Measurements from ENCODE around the gene FFAR1. TPM values are rescaled to one million over a fixed set of nuclear protein-coding genes. Genes with fewer than 3 reads are reported as not detected.

The FFAR1 gene
- polyA plus RNA-seq, 1 donor from 2014 or later, result not detected

GRCh38 chr19:35383536-35383935 lies 35.8 kb downstream of the FFAR1 start:
- H3K4me2 ChIP-seq (ENCODE audit: low read length), result no peak overlapping the region
- no peaks in the 10 kb centered on the region for H3K9me2 ChIP-seq (ENCODE audit: insufficient read depth, low read length)
- no peak overlapping the region for H3K4me3 ChIP-seq (ENCODE audit: low read length)
- H3K27me3 ChIP-seq (ENCODE audit: insufficient read depth, low read depth, low read length), result no peaks in the 10 kb centered on the region
- H3K79me2 ChIP-seq (replicated peaks; ENCODE audit: insufficient read depth, low read length), result no peaks in the 10 kb centered on the region
- no peaks in the 10 kb centered on the region for H4K20me1 ChIP-seq (ENCODE audit: insufficient read depth)
- no peak overlapping the region for H3K27ac ChIP-seq (ENCODE audit: low read length)
- no peak overlapping the region for H3K9ac ChIP-seq (ENCODE audit: low read length)
- TF ChIP-seq EZH2 (IDR thresholded peaks at IDR 0.05; ENCODE audit: borderline replicate concordance, insufficient read depth, low read length, poor library complexity, severe bottlenecking) (no peak), RAD21 (conservative IDR thresholded peaks at IDR 0.05) (no peak), TAF1 (IDR thresholded peaks at IDR 0.05; ENCODE audit: low read depth) (no peak), EP300 (conservative IDR thresholded peaks at IDR 0.05; ENCODE audit: poor library complexity, severe bottlenecking) (no peak), POLR2AphosphoS5 (IDR thresholded peaks at IDR 0.05) (no peak), SMC3 (conservative IDR thresholded peaks at IDR 0.05; ENCODE audit: poor library complexity) (no peak), MXI1 (conservative IDR thresholded peaks at IDR 0.05; ENCODE audit: poor library complexity, severe bottlenecking) (no peak), REST (IDR thresholded peaks at IDR 0.05; ENCODE audit: borderline replicate concordance) (no peak)
- TF ChIP-seq, protein P1, sequence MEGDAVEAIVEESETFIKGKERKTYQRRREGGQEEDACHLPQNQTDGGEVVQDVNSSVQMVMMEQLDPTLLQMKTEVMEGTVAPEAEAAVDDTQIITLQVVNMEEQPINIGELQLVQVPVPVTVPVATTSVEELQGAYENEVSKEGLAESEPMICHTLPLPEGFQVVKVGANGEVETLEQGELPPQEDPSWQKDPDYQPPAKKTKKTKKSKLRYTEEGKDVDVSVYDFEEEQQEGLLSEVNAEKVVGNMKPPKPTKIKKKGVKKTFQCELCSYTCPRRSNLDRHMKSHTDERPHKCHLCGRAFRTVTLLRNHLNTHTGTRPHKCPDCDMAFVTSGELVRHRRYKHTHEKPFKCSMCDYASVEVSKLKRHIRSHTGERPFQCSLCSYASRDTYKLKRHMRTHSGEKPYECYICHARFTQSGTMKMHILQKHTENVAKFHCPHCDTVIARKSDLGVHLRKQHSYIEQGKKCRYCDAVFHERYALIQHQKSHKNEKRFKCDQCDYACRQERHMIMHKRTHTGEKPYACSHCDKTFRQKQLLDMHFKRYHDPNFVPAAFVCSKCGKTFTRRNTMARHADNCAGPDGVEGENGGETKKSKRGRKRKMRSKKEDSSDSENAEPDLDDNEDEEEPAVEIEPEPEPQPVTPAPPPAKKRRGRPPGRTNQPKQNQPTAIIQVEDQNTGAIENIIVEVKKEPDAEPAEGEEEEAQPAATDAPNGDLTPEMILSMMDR (IDR thresholded peaks at IDR 0.05; ENCODE audit: poor library complexity, severe bottlenecking), result no peak
- H3K36me3 ChIP-seq (ENCODE audit: insufficient read depth, low read length), result no peaks in the 10 kb centered on the region
- H3F3A ChIP-seq (ENCODE audit: insufficient read depth, low read length, poor library complexity, severe bottlenecking), result no peaks in the 10 kb centered on the region
- no peak overlapping the region for H2AFZ ChIP-seq (ENCODE audit: low read depth, low read length)
- no peaks in the 10 kb centered on the region for H3K9me3 ChIP-seq (ENCODE audit: low read length)

GRCh38 chr19:35388277-35389054 lies 40.8 kb downstream of the FFAR1 start:
- Histone ChIP-seq H3K79me2 (replicated peaks; ENCODE audit: insufficient read depth, low read length) (no peaks in the 10 kb centered on the region), H3K9me2 (ENCODE audit: insufficient read depth, low read length) (no peaks in the 10 kb centered on the region), H3K36me3 (ENCODE audit: insufficient read depth, low read length) (no peaks in the 10 kb centered on the region), H3F3A (ENCODE audit: insufficient read depth, low read length, poor library complexity, severe bottlenecking) (no peaks in the 10 kb centered on the region), H3K4me2 (ENCODE audit: low read length) (no peak overlapping the region), H3K9me3 (ENCODE audit: low read length) (no peaks in the 10 kb centered on the region), H3K27ac (ENCODE audit: low read length) (no peak overlapping the region), H3K4me3 (ENCODE audit: low read length) (no peak overlapping the region), H3K27me3 (ENCODE audit: insufficient read depth, low read depth, low read length) (no peaks in the 10 kb centered on the region), H2AFZ (ENCODE audit: low read depth, low read length) (no peak overlapping the region), H3K9ac (ENCODE audit: low read length) (no peak overlapping the region), H4K20me1 (ENCODE audit: insufficient read depth) (no peaks in the 10 kb centered on the region)
- no peak for TF ChIP-seq RAD21 (conservative IDR thresholded peaks at IDR 0.05)
- no peak for TF ChIP-seq REST (IDR thresholded peaks at IDR 0.05; ENCODE audit: borderline replicate concordance)
- TF ChIP-seq TAF1 (IDR thresholded peaks at IDR 0.05; ENCODE audit: low read depth), result no peak
- no peak for TF ChIP-seq EZH2 (IDR thresholded peaks at IDR 0.05; ENCODE audit: borderline replicate concordance, insufficient read depth, low read length, poor library complexity, severe bottlenecking)
- no peak for TF ChIP-seq POLR2AphosphoS5 (IDR thresholded peaks at IDR 0.05)
- no peak for TF ChIP-seq MXI1 (conservative IDR thresholded peaks at IDR 0.05; ENCODE audit: poor library complexity, severe bottlenecking)
- TF ChIP-seq, protein P1 (IDR thresholded peaks at IDR 0.05; ENCODE audit: poor library complexity, severe bottlenecking), result no peak
- TF ChIP-seq SMC3 (conservative IDR thresholded peaks at IDR 0.05; ENCODE audit: poor library complexity), result no peak
- no peak for TF ChIP-seq EP300 (conservative IDR thresholded peaks at IDR 0.05; ENCODE audit: poor library complexity, severe bottlenecking)

Data from neural cell (in vitro differentiated cells).